Central memory CD8-positive, alpha-beta T cell (primary cell): ENCODE data around the gene NKD2.
"Not testable (repeated sequence)": the region's sequence is repeated elsewhere in the genome, so short reads cannot be mapped to it uniquely, and the experiment has no call there.

ENCODE experiments used
- ATAC-seq: fragments of 150-1000 bp; cut with Tn5 transposase; replicated peaks from 2 replicates; pipeline ENCODE4 v1.10.0; 2022; ENCODE audit warnings: mild to moderate bottlenecking, moderate FRiP score, moderate number of reproducible peaks; ENCODE audit not compliant: poor library complexity, severe bottlenecking; ENCODE audit errors: extremely low read depth
- DNase-seq, 2 donors: peaks; one replicate each; pipeline ENCODE4 v3.0.0; 2021; ENCODE audit warnings: low spot score in 2 of 2
- H3K27ac Mint-ChIP-seq: one replicate; pipeline ENCODE4 v1.8.0; 2022; ENCODE audit warnings: low read depth, mild to moderate bottlenecking, moderate library complexity, mixed read lengths
- H3K27me3 Mint-ChIP-seq: one replicate; pipeline ENCODE4 v1.8.0; 2022; ENCODE audit warnings: mixed read lengths
- H3K36me3 Mint-ChIP-seq: one replicate; pipeline ENCODE4 v1.8.0; 2022; ENCODE audit warnings: mild to moderate bottlenecking, moderate library complexity, mixed read lengths; ENCODE audit not compliant: insufficient read depth
- H3K4me1 Mint-ChIP-seq: one replicate; pipeline ENCODE4 v1.8.0; 2022; ENCODE audit warnings: mixed read lengths
- H3K4me3 Mint-ChIP-seq: one replicate; pipeline ENCODE4 v1.8.0; 2022; ENCODE audit warnings: mild to moderate bottlenecking, moderate library complexity, mixed read lengths
- H3K9me3 Mint-ChIP-seq: one replicate; pipeline ENCODE4 v1.8.0; 2022; ENCODE audit warnings: mixed read lengths

The NKD2 gene

GRCh38 chr5:966345-966710, 42.3 kb upstream of the NKD2 start:
- DNase-seq (no peak), ATAC-seq (no peak)
- Mint-ChIP-seq H3K4me1 (peaks cover 9% of the 10 kb centered on the region), H3K4me3 (no peak overlapping the region), H3K27me3 (peaks cover 96% of the 10 kb centered on the region), H3K27ac (no peak overlapping the region), H3K36me3 (no peaks in the 10 kb centered on the region), H3K9me3 (no peaks in the 10 kb centered on the region)

GRCh38 chr5:966941-967340, 41.7 kb upstream of the NKD2 start:
- no peak overlapping the region for H3K4me3 Mint-ChIP-seq
- no peaks in the 10 kb centered on the region for H3K36me3 Mint-ChIP-seq
- no peak overlapping the region for H3K27ac Mint-ChIP-seq
- peaks cover 9% of the 10 kb centered on the region for H3K4me1 Mint-ChIP-seq
- no peak for DNase-seq
- peaks cover 96% of the 10 kb centered on the region for H3K27me3 Mint-ChIP-seq
- no peak for ATAC-seq
- no peaks in the 10 kb centered on the region for H3K9me3 Mint-ChIP-seq

GRCh38 chr5:968881-969280, 39.7 kb upstream of the NKD2 start:
- ATAC-seq (no peak), DNase-seq (no peak)
- H3K9me3 Mint-ChIP-seq: no peaks in the 10 kb centered on the region
- H3K27me3 Mint-ChIP-seq: peaks cover 90% of the 10 kb centered on the region
- H3K4me1 Mint-ChIP-seq: peaks cover 4% of the 10 kb centered on the region
- H3K27ac Mint-ChIP-seq: no peak overlapping the region
- no peak overlapping the region for H3K4me3 Mint-ChIP-seq
- H3K36me3 Mint-ChIP-seq: no peaks in the 10 kb centered on the region

GRCh38 chr5:969408-969839, 39.2 kb upstream of the NKD2 start:
- Mint-ChIP-seq H3K27ac (no peak overlapping the region), H3K27me3 (peaks cover 85% of the 10 kb centered on the region), H3K4me1 (no peaks in the 10 kb centered on the region), H3K4me3 (no peak overlapping the region), H3K9me3 (no peaks in the 10 kb centered on the region), H3K36me3 (no peaks in the 10 kb centered on the region)
- ATAC-seq (no peak), DNase-seq (no peak)

- ATAC-seq, DNase-seq, H3K9me3 Mint-ChIP-seq, H3K4me3 Mint-ChIP-seq, H3K27ac Mint-ChIP-seq, H3K4me1 Mint-ChIP-seq, H3K36me3 Mint-ChIP-seq: not testable (repeated sequence)
- H3K27me3 Mint-ChIP-seq: peaks cover 54% of the 10 kb centered on the region
These were observed 36.0 kb upstream of the NKD2 start for GRCh38 chr5:972575-972974.

GRCh38 chr5:976849-977751, 31.5 kb upstream of the NKD2 start:
- Mint-ChIP-seq H3K4me1 (no peaks in the 10 kb centered on the region), H3K27me3 (peaks cover 28% of the 10 kb centered on the region), H3K4me3 (no peak overlapping the region), H3K36me3 (peaks cover 1% of the 10 kb centered on the region), H3K27ac (no peak overlapping the region), H3K9me3 (no peaks in the 10 kb centered on the region)
- DNase-seq (no peak), ATAC-seq (no peak)

- H3K27me3 Mint-ChIP-seq: peaks cover 18% of the 10 kb centered on the region
- H3K9me3 Mint-ChIP-seq: no peaks in the 10 kb centered on the region
- H3K27ac Mint-ChIP-seq: no peak overlapping the region
- H3K4me1 Mint-ChIP-seq: no peaks in the 10 kb centered on the region
- peaks cover 1% of the 10 kb centered on the region for H3K36me3 Mint-ChIP-seq
- no peak overlapping the region for H3K4me3 Mint-ChIP-seq
- ATAC-seq (no peak), DNase-seq (no peak)
These were observed 30.5 kb upstream of the NKD2 start for GRCh38 chr5:978054-978453.

- Mint-ChIP-seq H3K27ac (no peak overlapping the region), H3K36me3 (peaks cover 1% of the 10 kb centered on the region), H3K27me3 (peaks cover 22% of the 10 kb centered on the region), H3K9me3 (no peaks in the 10 kb centered on the region), H3K4me3 (no peak overlapping the region), H3K4me1 (no peaks in the 10 kb centered on the region)
- ATAC-seq: no peak
- DNase-seq: no peak
These were observed 29.9 kb upstream of the NKD2 start for GRCh38 chr5:978693-979092.

GRCh38 chr5:979100-979817, 29.3 kb upstream of the NKD2 start:
- no peak overlapping the region for H3K4me3 Mint-ChIP-seq
- DNase-seq (no peak), ATAC-seq (no peak)
- H3K27me3 Mint-ChIP-seq: peaks cover 28% of the 10 kb centered on the region
- H3K36me3 Mint-ChIP-seq: peaks cover 1% of the 10 kb centered on the region
- H3K4me1 Mint-ChIP-seq: no peaks in the 10 kb centered on the region
- H3K27ac Mint-ChIP-seq: no peak overlapping the region
- no peaks in the 10 kb centered on the region for H3K9me3 Mint-ChIP-seq

GRCh38 chr5:980001-980588, 28.5 kb upstream of the NKD2 start:
- Mint-ChIP-seq H3K27me3 (peaks cover 36% of the 10 kb centered on the region), H3K9me3 (peaks cover 6% of the 10 kb centered on the region), H3K4me1 (no peaks in the 10 kb centered on the region), H3K4me3 (no peak overlapping the region), H3K36me3 (peaks cover 1% of the 10 kb centered on the region), H3K27ac (no peak overlapping the region)
- no peak for ATAC-seq
- DNase-seq: no peak

- H3K9me3 Mint-ChIP-seq: peaks cover 6% of the 10 kb centered on the region
- H3K4me1 Mint-ChIP-seq: no peaks in the 10 kb centered on the region
- no peak for DNase-seq
- H3K4me3 Mint-ChIP-seq: no peak overlapping the region
- ATAC-seq: no peak
- peaks cover 1% of the 10 kb centered on the region for H3K36me3 Mint-ChIP-seq
- no peak overlapping the region for H3K27ac Mint-ChIP-seq
- peaks cover 45% of the 10 kb centered on the region for H3K27me3 Mint-ChIP-seq
These were observed 27.6 kb upstream of the NKD2 start for GRCh38 chr5:980966-981365.

- no peaks in the 10 kb centered on the region for H3K4me1 Mint-ChIP-seq
- DNase-seq: no peak
- H3K27me3 Mint-ChIP-seq: peaks cover 47% of the 10 kb centered on the region
- H3K4me3 Mint-ChIP-seq: no peak overlapping the region
- H3K36me3 Mint-ChIP-seq: no peaks in the 10 kb centered on the region
- no peak for ATAC-seq
- H3K9me3 Mint-ChIP-seq: peaks cover 6% of the 10 kb centered on the region
- peak overlapping the region; percentile 61 for H3K27ac Mint-ChIP-seq
These were observed 27.1 kb upstream of the NKD2 start for GRCh38 chr5:981456-981855.
